GM12873 (cell line): ENCODE results near the gene C1orf167.

Experiments used
- TF ChIP-seq, protein P1 (sequence below): IDR thresholded peaks from 2 replicates; pipeline ENCODE4 v1.5.1; 2012; ENCODE audit warnings: low read depth, mild to moderate bottlenecking, moderate library complexity, low read length, control low read depth; ENCODE audit not compliant: insufficient read depth; ENCODE audit errors: missing control alignments

C1orf167 gene

DNA sequence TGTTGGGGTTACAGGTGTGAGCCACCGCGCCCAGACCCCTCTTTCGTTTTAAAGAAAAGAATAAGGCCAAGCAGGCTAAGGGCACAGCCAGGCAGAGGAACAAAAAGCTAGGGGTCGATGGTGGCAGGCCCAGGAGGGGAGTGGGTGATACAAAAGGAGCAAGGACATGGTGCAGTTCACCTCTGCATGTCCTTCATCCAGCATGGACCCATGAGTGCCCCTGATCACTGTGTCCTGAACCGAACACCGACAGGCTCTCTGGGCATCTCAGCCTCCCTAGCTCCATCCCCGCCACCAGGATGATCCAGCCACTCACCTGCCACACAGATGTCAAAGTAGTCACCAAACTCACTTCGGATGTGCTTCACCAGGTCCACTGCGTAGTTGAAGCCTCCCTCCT, 37.9 kb downstream of the C1orf167 start:
- TF ChIP-seq, protein P1, sequence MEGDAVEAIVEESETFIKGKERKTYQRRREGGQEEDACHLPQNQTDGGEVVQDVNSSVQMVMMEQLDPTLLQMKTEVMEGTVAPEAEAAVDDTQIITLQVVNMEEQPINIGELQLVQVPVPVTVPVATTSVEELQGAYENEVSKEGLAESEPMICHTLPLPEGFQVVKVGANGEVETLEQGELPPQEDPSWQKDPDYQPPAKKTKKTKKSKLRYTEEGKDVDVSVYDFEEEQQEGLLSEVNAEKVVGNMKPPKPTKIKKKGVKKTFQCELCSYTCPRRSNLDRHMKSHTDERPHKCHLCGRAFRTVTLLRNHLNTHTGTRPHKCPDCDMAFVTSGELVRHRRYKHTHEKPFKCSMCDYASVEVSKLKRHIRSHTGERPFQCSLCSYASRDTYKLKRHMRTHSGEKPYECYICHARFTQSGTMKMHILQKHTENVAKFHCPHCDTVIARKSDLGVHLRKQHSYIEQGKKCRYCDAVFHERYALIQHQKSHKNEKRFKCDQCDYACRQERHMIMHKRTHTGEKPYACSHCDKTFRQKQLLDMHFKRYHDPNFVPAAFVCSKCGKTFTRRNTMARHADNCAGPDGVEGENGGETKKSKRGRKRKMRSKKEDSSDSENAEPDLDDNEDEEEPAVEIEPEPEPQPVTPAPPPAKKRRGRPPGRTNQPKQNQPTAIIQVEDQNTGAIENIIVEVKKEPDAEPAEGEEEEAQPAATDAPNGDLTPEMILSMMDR, result no peak

DNA sequence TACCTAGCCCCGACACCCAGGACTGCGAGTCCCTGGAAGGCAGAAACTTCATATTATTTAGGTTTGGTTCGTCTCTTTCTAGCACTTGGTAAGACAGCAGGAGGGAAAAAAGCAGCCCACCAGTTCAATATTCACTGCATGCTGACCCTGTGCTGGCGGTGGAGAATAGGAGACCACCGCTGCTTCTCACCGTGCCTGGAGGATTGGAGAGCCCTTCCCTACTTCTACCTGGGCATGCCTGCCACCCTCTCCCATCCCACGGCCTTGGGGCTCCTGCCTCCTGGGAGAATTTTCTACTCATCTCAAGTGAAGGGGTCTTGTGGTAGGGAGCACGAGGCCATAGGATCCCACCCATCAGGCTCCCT, 38.4 kb downstream of the C1orf167 start:
- TF ChIP-seq, protein P1, result no peak

DNA sequence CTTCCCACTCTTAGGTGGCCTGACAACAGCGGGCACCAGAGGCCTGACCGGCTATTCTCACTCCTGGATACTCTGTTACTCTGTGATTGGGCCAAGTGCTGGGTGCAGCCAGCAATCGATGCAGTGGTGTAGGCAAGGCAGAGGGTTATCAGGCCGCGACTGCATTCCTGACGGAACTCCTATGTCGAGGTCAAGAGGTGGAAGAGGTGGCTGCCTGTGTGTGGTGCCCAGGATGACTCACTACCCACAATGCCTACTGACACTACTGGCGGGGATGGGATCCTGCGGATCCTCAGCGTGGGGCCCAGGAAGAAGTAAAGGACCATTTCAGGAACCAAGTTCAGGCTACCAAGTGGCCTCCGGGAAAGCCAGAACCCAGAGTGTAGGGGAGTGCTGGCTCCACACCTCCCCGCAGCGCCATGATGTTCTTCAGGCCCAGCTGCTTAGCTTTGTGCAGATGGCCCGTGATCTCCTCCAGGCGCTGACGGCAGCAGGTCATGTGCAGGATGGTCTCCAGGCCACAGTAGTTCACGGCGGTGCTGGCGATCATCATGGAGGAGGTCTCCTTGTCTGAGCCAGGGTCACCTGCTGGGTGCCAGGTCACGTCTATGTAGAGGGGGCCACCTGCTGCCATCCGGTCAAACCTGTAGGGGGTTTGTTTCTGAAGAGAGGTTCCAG, 38.9 kb downstream of the C1orf167 start:
- TF ChIP-seq, protein P1, result no peak

DNA sequence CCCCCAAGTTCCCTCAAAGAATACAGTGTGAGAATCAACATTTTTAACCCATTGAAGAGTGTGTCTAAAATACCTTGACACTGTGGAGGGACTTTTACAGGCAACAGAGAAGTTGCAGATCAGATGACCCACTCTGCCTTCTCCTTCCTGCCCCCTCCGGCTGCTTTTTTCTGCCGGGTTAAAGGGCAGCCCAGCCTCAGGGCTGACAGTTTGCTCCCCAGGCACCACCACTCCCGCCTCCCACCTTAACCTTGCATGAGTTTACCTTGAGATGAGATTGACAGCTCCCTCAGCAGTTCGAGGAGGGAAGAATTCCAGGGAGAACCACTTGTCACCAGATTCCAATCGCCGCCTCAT, 40.6 kb downstream of the C1orf167 start:
- TF ChIP-seq, protein P1, result no peak

DNA sequence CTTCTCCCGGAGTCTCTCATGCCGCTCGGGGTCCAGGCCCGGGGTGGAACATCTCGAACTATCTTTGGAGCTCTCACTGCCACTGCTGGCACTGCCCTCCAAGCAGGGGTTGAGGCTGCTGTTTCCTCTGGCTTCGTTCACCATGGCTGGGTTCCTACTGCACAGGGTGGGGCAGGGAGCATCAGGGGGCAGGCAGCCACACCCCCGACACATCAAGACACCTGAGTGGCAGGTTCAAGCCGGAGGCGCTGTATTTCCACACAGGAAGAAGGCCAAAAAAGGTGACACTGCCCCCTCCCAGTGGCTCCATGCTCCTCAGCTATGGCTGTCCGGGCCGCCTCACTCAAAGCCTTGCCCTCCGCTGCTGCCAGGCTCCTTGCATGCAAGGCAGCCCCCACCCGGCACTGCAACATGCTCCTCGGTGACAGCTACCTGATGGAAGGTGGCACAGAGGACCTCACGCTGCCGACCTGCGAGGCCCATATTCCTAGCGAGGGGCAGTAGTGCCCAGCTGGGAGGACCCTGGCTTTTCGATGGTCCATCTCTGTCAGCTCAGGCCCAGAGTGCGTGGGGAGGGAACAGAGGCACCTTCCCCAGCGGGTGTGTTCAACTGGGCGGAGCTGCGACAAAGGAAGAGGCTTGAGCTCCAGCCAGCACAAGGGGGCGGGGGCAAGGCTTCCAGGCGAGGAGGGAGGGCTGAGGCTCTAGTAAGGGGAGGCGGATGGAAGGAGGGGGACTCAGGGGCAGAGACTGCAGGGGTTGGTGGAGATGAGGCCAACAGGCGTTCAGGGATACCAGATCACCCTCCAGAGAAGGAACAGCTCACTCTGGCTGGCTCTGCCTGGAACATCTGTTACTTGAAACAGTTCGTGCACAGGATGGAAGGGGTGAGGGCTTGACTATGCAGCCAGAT, 41.2 kb downstream of the C1orf167 start:
- TF ChIP-seq, protein P1, result no peak

DNA sequence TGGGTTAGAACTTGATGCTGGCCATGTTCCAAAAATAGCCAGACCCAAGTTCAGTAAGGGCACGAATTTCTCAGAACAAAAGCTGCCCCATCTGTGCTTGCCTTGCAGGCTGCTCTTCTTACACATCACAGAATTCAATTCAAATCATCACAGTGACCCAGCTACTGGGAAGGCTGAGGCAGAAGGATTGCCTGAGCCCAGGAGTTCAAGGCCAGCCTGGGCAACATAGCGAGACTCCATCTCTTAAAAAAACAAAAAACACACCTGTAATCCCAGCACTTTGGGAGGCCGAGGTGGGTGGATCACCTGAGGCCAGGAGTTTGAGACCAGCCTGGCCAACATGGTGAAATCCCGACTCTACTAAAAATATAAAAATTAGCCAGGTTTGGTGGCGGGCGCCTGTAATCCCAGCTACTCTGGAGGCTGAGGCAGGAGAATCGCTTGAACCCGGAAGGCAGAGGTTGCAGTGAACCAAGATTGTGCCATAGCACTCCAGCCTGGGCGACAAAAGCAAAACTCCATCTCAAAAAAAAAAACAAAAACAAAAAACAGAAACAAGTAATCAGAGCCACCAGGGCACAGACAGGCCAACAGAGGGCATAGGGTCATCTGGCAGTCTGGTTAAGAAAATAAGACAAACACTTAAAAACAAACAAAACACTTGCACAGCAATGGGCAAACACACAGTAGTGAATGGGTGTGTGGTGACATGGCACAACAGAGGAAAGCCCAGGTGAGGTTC, 42.1 kb downstream of the C1orf167 start:
- TF ChIP-seq, protein P1, result peak; percentile 6
